Subcutaneous adipose tissue (tissue), 4 donors: ENCODE measurements around the gene DGKG. TPM values are rescaled to one million over a fixed set of nuclear protein-coding genes. Genes with fewer than 3 reads are reported as not detected.

Source experiments
- CTCF ChIP-seq: fragments of 450-650 bp; IDR thresholded peaks from one replicate; pipeline ENCODE4 v1.5.1; 2016; ENCODE audit warnings: low read depth, mild to moderate bottlenecking, control low read depth, antibody characterized with exemption, moderate library complexity
- total RNA-seq, 4 donors: library from RNA; depleted of rRNA; stranded (reverse); fragments of >200 nt; gene quantifications; one replicate each; pipeline ENCODE4 v1.1.0, GENCODE V29; 2016

Gene DGKG
- total RNA-seq, 4 donors from 2014 or later, result 0.49 to 3.1 (median 1.8) TPM

GRCh38 chr3:186305286-186305685, 56.7 kb downstream of the DGKG start:
- TF ChIP-seq CTCF, result no peak

- no peak for TF ChIP-seq CTCF
Observed at GRCh38 chr3:186303965-186304364, 58.1 kb downstream of the DGKG start.

DNA sequence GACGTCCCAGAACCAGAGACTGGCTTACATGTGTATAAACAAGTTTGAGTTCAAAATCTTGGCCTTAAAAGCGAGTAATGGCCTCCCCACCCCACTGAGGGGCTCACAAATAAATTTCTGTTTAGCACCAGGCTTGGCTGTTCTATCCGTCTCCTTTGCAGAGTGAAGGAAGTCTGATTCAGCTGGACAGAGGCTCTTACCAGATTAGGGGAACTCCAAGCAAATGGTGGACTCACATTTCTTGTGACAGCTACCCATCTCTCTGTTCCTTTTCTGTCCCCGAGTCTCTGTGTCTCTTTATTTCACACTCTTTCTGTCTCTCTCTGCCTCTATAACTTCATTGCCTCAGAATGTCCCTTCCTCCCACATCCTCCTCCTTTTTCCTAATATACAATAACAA, 62.7 kb downstream of the DGKG start:
- TF ChIP-seq CTCF, result no peak

- TF ChIP-seq CTCF, result no peak
Observed at GRCh38 chr3:186298876-186299275, 63.2 kb downstream of the DGKG start.

GRCh38 chr3:186290796-186291195, 71.2 kb downstream of the DGKG start:
- TF ChIP-seq CTCF, result no peak

- no peak for TF ChIP-seq CTCF
Observed at GRCh38 chr3:186287711-186288110, 74.3 kb downstream of the DGKG start.

DNA sequence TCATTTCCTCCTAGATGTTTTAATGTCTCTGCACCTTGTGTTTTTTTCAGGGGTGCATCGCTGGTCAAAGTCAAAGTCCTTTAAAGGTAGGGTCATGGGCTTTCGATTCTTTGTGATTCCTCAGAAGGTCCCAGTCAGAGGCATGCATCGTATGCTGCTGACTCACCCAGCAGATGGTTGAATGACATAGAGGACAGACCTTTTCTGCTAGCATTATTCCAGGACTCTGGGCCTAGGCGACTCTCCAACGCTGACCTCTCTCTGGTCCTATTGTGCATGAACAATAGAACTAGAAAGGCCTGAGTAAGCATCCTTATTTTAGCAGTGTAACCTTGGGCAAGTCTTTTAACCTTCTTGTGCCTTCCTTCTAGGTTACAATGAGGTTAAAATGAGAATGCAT, 75.9 kb downstream of the DGKG start:
- no peak for TF ChIP-seq CTCF
